ENCODE measurements around the gene USP3. TPM values are rescaled to one million over a fixed set of nuclear protein-coding genes. Genes with fewer than 3 reads are reported as not detected.
"Not testable (repeated sequence)": the region's sequence is repeated elsewhere in the genome, so short reads cannot be mapped to it uniquely, and the experiment has no call there.

USP3 gene
- total RNA-seq, 1 donor, result 45.8 TPM

DNA sequence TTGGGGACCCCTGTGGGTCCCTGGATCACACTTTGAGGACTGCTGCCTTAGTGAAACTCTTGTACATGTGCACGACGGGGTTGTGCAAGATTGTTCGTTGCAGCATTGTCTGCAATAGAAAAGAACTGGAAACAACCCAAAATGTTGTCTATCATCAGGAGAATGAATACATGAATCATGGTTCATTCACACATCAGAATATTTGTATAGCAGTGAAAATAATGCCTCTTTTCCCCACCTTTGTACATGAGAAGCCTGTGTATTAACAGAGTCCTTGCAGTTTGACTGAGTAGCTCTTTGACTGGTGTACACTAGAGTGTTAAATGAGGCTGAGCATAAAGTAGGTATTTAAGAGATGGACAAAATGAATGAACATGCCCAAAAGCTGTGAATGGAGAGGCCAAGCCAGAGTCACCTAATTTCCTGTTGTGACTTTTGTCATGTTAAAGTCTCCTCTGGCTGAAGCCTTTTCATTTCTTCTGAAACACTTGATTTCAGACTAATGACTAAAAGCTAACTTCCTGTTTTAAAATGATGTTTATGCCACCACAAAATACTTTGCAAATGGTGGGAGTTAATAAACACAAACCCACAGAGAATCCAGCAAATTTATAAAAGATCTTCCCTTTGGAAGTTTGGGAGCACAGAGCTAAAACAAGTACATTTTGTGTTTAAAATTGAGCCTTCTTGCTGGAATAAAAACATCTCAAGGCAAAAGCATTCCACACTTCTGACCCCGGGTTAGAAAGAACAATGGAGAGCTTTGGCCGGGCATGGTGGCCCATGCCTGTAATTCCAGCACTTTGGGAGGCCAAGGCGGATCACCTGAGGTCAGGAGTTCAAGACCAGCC is 20.6 kb upstream of the USP3 start:
- no peak for DNase-seq (ENCODE audit: low read depth)
- TF ChIP-seq, protein P1, sequence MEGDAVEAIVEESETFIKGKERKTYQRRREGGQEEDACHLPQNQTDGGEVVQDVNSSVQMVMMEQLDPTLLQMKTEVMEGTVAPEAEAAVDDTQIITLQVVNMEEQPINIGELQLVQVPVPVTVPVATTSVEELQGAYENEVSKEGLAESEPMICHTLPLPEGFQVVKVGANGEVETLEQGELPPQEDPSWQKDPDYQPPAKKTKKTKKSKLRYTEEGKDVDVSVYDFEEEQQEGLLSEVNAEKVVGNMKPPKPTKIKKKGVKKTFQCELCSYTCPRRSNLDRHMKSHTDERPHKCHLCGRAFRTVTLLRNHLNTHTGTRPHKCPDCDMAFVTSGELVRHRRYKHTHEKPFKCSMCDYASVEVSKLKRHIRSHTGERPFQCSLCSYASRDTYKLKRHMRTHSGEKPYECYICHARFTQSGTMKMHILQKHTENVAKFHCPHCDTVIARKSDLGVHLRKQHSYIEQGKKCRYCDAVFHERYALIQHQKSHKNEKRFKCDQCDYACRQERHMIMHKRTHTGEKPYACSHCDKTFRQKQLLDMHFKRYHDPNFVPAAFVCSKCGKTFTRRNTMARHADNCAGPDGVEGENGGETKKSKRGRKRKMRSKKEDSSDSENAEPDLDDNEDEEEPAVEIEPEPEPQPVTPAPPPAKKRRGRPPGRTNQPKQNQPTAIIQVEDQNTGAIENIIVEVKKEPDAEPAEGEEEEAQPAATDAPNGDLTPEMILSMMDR (IDR thresholded peaks at IDR 0.05; ENCODE audit: insufficient read depth, low read length), result no peak
- H3K4me3 ChIP-seq (ENCODE audit: low read depth, low read length), result no peak overlapping the region

DNA sequence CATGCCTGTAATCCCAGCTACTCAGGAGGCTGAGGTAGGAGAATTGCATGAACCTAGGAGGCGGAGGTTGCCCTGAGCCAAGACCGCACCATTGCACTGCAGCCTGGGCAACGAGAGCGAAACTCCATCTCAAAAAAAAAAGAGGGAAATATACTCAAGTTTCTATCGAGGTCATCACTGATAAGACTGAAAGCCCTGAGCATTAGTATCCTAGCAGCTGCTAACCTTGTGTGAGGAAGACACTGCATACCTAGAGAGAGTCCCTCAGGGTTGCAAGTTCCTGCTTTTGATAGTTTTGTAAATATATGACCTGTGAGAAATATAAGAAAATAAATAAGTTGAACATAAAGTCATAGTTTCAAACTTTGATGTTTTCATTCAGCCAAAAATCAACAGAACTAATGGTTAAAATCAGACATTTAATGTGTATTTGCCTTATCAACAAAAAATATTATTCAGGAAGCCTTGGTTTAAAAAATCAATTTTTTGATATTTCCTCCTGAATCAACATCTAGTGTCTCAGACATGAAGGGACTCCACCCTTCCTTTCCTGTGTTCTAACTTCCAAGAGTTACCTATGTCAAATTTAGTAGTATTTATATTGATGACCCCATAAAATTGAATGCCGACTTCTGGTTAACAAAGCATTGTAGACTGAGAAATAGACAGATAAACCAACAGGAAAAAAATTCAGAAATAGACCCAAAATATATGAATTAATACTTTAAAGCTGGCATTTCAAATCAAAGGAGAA is 19.8 kb upstream of the USP3 start:
- no peak for DNase-seq (ENCODE audit: low read depth)
- TF ChIP-seq, protein P1 (IDR thresholded peaks at IDR 0.05; ENCODE audit: insufficient read depth, low read length), result no peak

DNA sequence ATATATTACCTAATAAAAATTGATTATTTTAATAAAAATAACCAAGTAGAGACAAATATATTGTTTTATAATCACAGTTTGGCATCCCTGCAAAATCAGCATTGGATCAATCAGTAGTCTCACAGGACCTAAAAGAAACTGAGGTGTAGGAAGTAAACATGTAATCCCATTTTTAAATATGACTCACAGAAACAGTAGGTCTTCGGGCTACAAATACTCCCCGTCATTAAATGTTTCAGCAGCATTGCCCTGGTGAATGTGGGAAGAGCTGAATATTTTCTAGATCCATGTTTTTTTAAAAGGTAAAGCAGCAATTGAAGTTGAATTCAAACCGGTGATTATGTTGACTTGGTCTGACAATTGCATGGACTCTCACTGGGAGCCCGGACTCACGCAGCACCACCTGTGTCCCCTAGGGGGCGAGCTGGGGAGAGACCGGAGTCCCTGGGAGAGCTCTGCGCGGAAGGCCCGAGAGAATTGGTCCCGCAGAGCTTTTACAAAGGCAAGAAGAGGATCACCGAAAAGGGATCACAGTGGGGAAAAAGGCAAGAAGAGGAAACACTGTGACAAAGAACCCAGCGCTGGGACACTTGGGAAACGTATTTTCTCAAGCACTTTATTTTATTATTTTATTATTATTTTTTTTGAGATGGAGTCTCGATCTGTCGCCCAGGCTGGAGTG is 17.2 kb upstream of the USP3 start:
- H3K4me3 ChIP-seq (ENCODE audit: low read depth, low read length), result no peak overlapping the region
- DNase-seq (ENCODE audit: low read depth), result peak; percentile 76
- TF ChIP-seq, protein P1 (IDR thresholded peaks at IDR 0.05; ENCODE audit: insufficient read depth, low read length), result peak; percentile 97

More for the DNA sequence above, 19.8 kb upstream of the USP3 start:
- no peak overlapping the region for H3K4me3 ChIP-seq (ENCODE audit: low read depth, low read length)

DNA sequence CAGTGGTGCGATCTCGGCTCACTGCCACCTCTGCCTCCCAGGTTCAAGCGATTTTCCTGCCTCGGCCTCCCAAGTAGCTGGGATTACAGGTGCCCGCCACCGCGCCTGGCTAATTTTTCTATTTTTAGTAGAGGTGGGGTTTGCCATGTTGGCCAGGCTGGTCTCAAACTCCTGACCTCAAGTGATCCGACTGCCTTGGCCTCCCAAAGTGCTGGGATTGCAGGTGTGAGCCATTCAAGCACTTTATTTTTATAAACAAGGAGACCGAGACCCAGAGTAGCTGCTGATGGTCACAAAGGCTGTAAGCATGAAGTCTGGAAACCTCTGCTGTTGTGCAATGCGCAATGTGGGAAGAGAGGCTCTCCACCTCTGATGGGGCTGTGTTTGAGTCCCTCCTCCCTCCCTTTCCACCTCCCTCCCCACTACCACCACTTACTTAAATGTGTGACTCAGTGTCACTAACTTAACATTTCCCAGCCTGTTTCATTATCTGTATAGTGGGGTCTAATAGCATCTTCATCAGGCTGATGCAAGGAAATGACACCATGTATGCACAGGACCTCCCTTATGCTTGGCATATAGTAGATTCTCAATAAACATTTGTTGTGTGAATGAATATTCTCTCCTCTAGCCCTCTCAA is 16.5 kb upstream of the USP3 start:
- H3K4me3 ChIP-seq (ENCODE audit: low read depth, low read length); DNase-seq (ENCODE audit: low read depth): not testable (repeated sequence)

DNA sequence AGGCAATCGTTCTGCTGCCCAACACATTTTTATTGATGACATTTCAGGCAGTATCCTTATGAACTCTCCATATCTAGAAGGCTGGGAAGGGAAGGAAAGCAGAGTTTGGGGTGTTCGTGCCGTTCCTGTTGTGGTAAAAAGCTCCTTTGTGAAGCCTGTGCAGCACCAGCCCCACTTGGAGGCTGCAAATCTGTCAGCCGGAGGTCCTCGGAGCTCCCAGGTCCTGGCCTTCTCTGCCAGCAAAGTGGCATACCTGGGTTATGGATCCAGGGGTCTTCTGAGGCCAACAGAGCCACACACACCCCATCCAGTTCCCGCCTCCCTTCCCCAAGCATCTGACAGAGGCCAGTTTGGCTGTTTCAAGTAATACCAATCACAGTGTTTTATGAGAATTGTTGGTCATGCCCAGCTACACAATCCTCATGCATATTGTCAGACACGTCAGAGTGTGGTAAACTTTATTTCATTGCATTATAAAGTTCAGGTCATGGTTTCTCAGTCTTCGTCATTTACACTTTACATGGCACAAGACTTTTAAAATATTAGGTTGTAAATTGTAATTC is 15.9 kb upstream of the USP3 start:
- DNase-seq (ENCODE audit: low read depth), result no peak
- no peak overlapping the region for H3K4me3 ChIP-seq (ENCODE audit: low read depth, low read length)
- TF ChIP-seq, protein P1 (IDR thresholded peaks at IDR 0.05; ENCODE audit: insufficient read depth, low read length), result no peak

DNA sequence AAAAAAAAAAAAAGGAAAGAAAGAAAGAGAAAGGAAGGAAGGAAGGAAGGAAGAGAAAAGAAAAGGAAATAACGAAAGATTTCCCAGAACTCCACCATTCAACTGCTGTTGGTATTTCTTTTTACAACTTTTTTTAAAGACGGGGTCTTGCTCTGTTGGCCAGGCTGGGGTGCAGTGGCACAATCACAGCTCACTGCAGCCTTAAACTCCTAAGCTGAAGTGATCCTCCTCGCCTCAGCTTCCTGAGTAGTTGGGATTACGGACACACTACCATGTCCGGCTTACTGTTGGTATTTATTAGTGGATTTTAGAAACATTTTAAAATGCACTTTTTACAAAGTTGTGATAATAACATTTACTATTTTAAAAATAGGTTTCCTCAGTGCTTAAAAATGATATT is 15.0 kb upstream of the USP3 start:
- TF ChIP-seq, protein P1 (IDR thresholded peaks at IDR 0.05; ENCODE audit: insufficient read depth, low read length), result no peak
- H3K4me3 ChIP-seq (ENCODE audit: low read depth, low read length), result no peak overlapping the region
- no peak for DNase-seq (ENCODE audit: low read depth)
